ENCODE data around the gene GTF3C1.

- TF ChIP-seq CTCF (IDR thresholded peaks at IDR 0.05), result peak in 1 of 6 experiments; percentile 16
- peak; percentile 88 to 92 for TF ChIP-seq POLR2A (IDR thresholded peaks at IDR 0.05)
Observed at GRCh38 chr16:27549746-27550581, at the start of gene GTF3C1, which contains the start of gene KATNIP.

All from thyroid gland (tissue), 4 donors.